Psoas muscle (tissue), 8 donors: Measurements from ENCODE around the gene FLNB. TPM values are rescaled to one million over a fixed set of nuclear protein-coding genes. Genes with fewer than 3 reads are reported as not detected.

Experiments
- ATAC-seq, 4 donors: fragments of 200-7000 bp; cut with Tn5 transposase; one replicate each; pipeline ENCODE4 v1.9.1; 2020; ENCODE audit warnings: moderate library complexity in 3 of 4, mild to moderate bottlenecking in 2 of 4
- DNase-seq, 2 donors: peaks; one replicate each; pipeline ENCODE4 v3.0.0-alpha.2; 2020
- H3K27ac ChIP-seq: fragments of 200-600 bp; one replicate; pipeline ENCODE4 v1.8.0; 2022
- H3K27me3 ChIP-seq, 3 donors: fragments of 200-600 bp in 1 of 3; one replicate each; pipeline versions ENCODE4 v1.6.1 to v1.8.0; 2013 to 2022; ENCODE audit warnings: low read length in 2 of 3, mild to moderate bottlenecking in 2 of 3, moderate library complexity in 1 of 3; ENCODE audit not compliant: insufficient read depth in 3 of 3
- H3K36me3 ChIP-seq, 2 donors: fragments of 200-600 bp in 1 of 2; one replicate each; pipeline versions ENCODE4 v1.6.1 to v1.8.0; 2013 to 2022; ENCODE audit warnings: low read depth in 1 of 2, mild to moderate bottlenecking in 1 of 2, moderate library complexity in 1 of 2; ENCODE audit not compliant: insufficient read depth in 1 of 2
- H3K4me1 ChIP-seq: fragments of 200-600 bp; one replicate; pipeline ENCODE4 v1.8.0; 2022
- H3K4me3 ChIP-seq: fragments of 200-600 bp; one replicate; pipeline ENCODE4 v1.8.0; 2022; ENCODE audit warnings: mild to moderate bottlenecking
- H3K9me3 ChIP-seq: fragments of 200-600 bp; one replicate; pipeline ENCODE4 v1.8.0; 2022
- WGBS, 3 donors: extraction: QIAGEN DNeasy Blood & Tissue Kit; methylation state at CpG; one replicate each; pipeline versions ENCODE4 v1.1.6 to v1.1.7; 2013; 5-methylcytosine and 5-hydroxymethylcytosine counted together
- intact Hi-C, 2 donors: fragments of 100-400 bp; cut with DNase I; formaldehyde crosslinking; loops; one replicate each; pipeline versions ENCODE4 v1.11.0 to v1.14.2; 2022
- polyA plus RNA-seq, 3 donors: library from polyadenylated mRNA; stranded (reverse); fragments of 200-250 nt; gene quantifications; one replicate each; pipeline ENCODE4 v1.2.3, GENCODE V29; 2013
- total RNA-seq, 4 donors: library from RNA; stranded (reverse); fragmentation: NEBNext Ultra II Directional in 2 of 4; extraction: Animal tissue kit (Norgen Biotek cat#: 25700) in 2 of 4; gene quantifications; one replicate each; pipeline versions ENCODE4 v1.2.1 to v1.2.4, GENCODE V29; 2021 to 2023
- TF ChIP-seq, protein P1 (sequence below): fragments of 200-600 bp; IDR thresholded peaks from one replicate; pipeline ENCODE4 v1.8.0; 2022; ENCODE audit warnings: antibody characterized with exemption
- donor health status: healthy with polysubstance abuse.
- donor health status: DM: no; HTN: no; CAD: no; lungs with moderate emphysema.
- donor health status: Bipolar disorder and iron deficiency.
- donor health status: healthy.
- donor health status: DM: yes; HTN: yes; CAD: no.
- donor health status: DM: no; HTN: no; CAD: no.
- donor health status: DM: no; HTN: no; CAD: no.
- donor health status: DM: yes; HTN: yes; CAD: no.

Gene FLNB
- total and polyA plus RNA-seq, 7 donors = 6.4 to 17.9 (median 14.7) TPM

GRCh38 chr3:58039601-58040000 lies 31.4 kb downstream of the FLNB start:
- TF ChIP-seq, protein P1, sequence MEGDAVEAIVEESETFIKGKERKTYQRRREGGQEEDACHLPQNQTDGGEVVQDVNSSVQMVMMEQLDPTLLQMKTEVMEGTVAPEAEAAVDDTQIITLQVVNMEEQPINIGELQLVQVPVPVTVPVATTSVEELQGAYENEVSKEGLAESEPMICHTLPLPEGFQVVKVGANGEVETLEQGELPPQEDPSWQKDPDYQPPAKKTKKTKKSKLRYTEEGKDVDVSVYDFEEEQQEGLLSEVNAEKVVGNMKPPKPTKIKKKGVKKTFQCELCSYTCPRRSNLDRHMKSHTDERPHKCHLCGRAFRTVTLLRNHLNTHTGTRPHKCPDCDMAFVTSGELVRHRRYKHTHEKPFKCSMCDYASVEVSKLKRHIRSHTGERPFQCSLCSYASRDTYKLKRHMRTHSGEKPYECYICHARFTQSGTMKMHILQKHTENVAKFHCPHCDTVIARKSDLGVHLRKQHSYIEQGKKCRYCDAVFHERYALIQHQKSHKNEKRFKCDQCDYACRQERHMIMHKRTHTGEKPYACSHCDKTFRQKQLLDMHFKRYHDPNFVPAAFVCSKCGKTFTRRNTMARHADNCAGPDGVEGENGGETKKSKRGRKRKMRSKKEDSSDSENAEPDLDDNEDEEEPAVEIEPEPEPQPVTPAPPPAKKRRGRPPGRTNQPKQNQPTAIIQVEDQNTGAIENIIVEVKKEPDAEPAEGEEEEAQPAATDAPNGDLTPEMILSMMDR = no peak
- no peaks in the 10 kb centered on the region for H3K27me3 ChIP-seq
- H3K36me3 ChIP-seq = no peaks in the 10 kb centered on the region
- DNase-seq (no peak), ATAC-seq (no peak)
- no peak overlapping the region for H3K27ac ChIP-seq
- H3K4me1 ChIP-seq = no peaks in the 10 kb centered on the region
- H3K9me3 ChIP-seq = no peaks in the 10 kb centered on the region
- H3K4me3 ChIP-seq = no peak overlapping the region
- 79 to 87% (median 83%) methylated on average over 2 of the region's 2 CpGs for WGBS, 3 donors
- intact Hi-C loops = no loop called here

GRCh38 chr3:58041182-58041825 lies 33.1 kb downstream of the FLNB start:
- no peak for ATAC-seq

DNA sequence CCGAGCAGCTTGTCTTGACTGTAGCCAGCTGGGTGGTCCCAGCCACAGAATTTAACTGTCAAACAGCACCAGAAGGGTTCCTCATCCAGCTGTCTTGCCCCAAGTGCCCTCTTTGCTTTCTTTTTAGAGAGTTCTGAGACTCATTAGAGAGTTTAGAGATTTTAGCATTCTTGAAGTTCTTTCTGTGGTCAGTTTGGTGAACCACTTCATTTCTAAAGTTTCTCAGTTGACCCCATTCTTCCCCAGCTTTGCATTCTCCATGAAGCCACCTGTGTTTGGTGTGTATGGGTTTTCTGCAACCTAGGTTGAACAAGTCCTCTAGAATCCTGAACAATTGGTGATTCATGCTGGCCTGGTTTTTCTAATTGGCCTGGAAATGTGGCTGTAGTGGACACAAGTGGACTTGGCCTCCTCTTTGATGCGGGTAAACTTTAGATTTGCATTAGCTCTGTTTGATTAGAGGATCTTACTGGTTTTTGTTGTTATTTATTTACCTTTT lies 33.7 kb downstream of the FLNB start:
- no peak overlapping the region for H3K4me3 ChIP-seq
- no peaks in the 10 kb centered on the region for H3K9me3 ChIP-seq
- no peaks in the 10 kb centered on the region for H3K27me3 ChIP-seq
- H3K4me1 ChIP-seq = peaks cover 3% of the 10 kb centered on the region
- WGBS, 3 donors = 73 to 85% (median 82%) methylated on average over 2 of the region's 2 CpGs
- H3K27ac ChIP-seq = peak overlapping the region; percentile 23
- DNase-seq = no peak
- no peaks in the 10 kb centered on the region for H3K36me3 ChIP-seq
- TF ChIP-seq, protein P1 = no peak
- ATAC-seq = no peak
- intact Hi-C loops = no loop called here

More at GRCh38 chr3:58041182-58041825, 33.1 kb downstream of the FLNB start:
- DNase-seq = no peak
- Histone ChIP-seq H3K9me3 (no peaks in the 10 kb centered on the region), H3K27me3 (no peaks in the 10 kb centered on the region), H3K4me3 (no peak overlapping the region), H3K36me3 (no peaks in the 10 kb centered on the region), H3K27ac (peak overlapping the region; percentile 23), H3K4me1 (peaks cover 3% of the 10 kb centered on the region)
- TF ChIP-seq, protein P1 = no peak
- intact Hi-C loops = no loop called here
- 56 to 62% (median 61%) methylated on average over 5 of the region's 5 CpGs for WGBS, 3 donors

- no peaks in the 10 kb centered on the region for H3K36me3 ChIP-seq
These were observed 34.9 kb downstream of the FLNB start for GRCh38 chr3:58042947-58043707.

More at GRCh38 chr3:58042947-58043707, 34.9 kb downstream of the FLNB start:
- Histone ChIP-seq H3K27ac (no peak overlapping the region), H3K4me1 (peaks cover 6% of the 10 kb centered on the region), H3K27me3 (no peaks in the 10 kb centered on the region), H3K9me3 (no peaks in the 10 kb centered on the region), H3K4me3 (no peak overlapping the region)
- 73 to 90% (median 89%) methylated on average over 6 of the region's 6 CpGs for WGBS, 3 donors
- intact Hi-C loops = no loop called here
- TF ChIP-seq, protein P1 = no peak
- DNase-seq (no peak), ATAC-seq (no peak)
